Measurements from ENCODE around the gene SPTBN1. TPM values are rescaled to one million over a fixed set of nuclear protein-coding genes. Genes with fewer than 3 reads are reported as not detected.

Gene SPTBN1
- total RNA-seq, 1 experiment from 2014 or later = 262 TPM

DNA sequence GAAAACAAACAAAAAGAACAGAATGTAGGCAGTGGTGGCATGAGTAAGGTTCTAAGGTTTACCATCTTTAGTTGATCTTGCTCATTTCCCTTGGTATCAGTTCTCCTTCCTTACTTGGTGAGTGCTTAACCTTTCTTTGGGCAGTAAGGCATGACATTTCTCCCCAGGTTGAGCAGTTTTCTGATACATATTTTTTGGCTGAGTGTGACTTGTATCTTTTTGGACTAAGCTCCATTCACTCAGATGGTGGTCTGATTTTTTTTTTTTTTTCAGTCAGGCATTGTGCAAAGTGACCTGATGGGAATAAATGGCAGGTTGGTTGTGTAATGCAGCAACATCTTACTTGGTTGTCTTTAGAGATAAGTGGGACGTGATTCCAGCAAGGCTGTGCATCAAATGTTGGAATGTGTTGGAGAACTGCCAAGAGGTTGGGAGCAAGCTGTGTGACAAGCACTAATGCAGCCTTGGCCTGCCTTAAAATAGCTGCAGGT is 15.1 kb downstream of the SPTBN1 start:
- Histone ChIP-seq H3F3A (ENCODE audit: insufficient read depth, low read depth) (no peaks in the 10 kb centered on the region), H3K4me3 (no peak overlapping the region), H3K4me1 (replicated peaks; ENCODE audit: insufficient read depth) (no peaks in the 10 kb centered on the region), H3K4me2 (no peak overlapping the region), H3K9me3 (ENCODE audit: insufficient read depth, low read depth) (no peaks in the 10 kb centered on the region), H4K20me1 (ENCODE audit: insufficient read depth) (no peaks in the 10 kb centered on the region), H3K27ac (no peak overlapping the region), H3K9me2 (ENCODE audit: insufficient read depth) (no peaks in the 10 kb centered on the region; the same call in 1 of the 2 replicates), H3K36me3 (ENCODE audit: low read depth) (no peaks in the 10 kb centered on the region), H3K27me3 (ENCODE audit: insufficient read depth, low read depth) (no peaks in the 10 kb centered on the region), H3K79me2 (ENCODE audit: low read depth) (no peaks in the 10 kb centered on the region), H2AFZ (no peak overlapping the region)
- peak; percentile 42 to 57 for DNase-seq
- TF ChIP-seq EZH2 (IDR thresholded peaks at IDR 0.05; ENCODE audit: low read depth) = no peak
- TF ChIP-seq, protein P1, sequence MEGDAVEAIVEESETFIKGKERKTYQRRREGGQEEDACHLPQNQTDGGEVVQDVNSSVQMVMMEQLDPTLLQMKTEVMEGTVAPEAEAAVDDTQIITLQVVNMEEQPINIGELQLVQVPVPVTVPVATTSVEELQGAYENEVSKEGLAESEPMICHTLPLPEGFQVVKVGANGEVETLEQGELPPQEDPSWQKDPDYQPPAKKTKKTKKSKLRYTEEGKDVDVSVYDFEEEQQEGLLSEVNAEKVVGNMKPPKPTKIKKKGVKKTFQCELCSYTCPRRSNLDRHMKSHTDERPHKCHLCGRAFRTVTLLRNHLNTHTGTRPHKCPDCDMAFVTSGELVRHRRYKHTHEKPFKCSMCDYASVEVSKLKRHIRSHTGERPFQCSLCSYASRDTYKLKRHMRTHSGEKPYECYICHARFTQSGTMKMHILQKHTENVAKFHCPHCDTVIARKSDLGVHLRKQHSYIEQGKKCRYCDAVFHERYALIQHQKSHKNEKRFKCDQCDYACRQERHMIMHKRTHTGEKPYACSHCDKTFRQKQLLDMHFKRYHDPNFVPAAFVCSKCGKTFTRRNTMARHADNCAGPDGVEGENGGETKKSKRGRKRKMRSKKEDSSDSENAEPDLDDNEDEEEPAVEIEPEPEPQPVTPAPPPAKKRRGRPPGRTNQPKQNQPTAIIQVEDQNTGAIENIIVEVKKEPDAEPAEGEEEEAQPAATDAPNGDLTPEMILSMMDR (conservative IDR thresholded peaks at IDR 0.05) = no peak
- intact Hi-C loops (cut with micrococcal nuclease; ENCODE audit: unreplicated experiment) = loop anchor here (1.0 kb wide), 1 partner anchor 12 kb away; no protein-coding TSS in a partner anchor
- ChIA-PET CTCF (interaction anchor here (0.6 to 0.8 kb wide), 6 partner anchors 51 to 494 kb away, joined by 3 to 12 read pairs (median 6); no protein-coding TSS in a partner anchor), POLR2A (ENCODE audit: unreplicated experiment) (interaction anchor here (0.7 kb wide), 1 partner anchor 579 kb away, joined by 17 read pairs; the partner anchor contains the start of gene RTN4)
- BruUV-seq (replicated peaks) = no TSS peak

DNA sequence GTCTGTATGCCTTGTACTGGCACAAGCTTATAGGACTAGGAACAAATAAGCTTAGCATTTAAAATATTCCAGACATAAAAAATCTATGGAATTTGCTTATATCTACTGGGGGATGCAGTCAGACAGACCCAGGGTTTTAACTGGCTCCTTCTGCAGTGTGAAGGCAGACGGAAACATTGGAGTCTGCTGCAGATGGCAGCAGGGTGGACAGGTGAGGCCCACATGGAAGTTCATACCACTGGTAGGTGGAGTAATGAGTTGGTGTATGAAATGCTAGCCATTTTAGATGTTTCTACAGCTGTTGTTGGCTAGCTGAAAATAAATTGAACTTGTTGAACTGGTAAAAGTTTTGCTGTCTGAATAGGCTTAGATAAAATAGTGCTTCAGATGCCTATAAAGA is 17.7 kb downstream of the SPTBN1 start:
- H3K27me3 ChIP-seq (ENCODE audit: insufficient read depth, low read depth) = no peaks in the 10 kb centered on the region
- H3K9me3 ChIP-seq (ENCODE audit: insufficient read depth, low read depth) = no peaks in the 10 kb centered on the region
- no peaks in the 10 kb centered on the region for H4K20me1 ChIP-seq (ENCODE audit: insufficient read depth)
- H3K27ac ChIP-seq = no peak overlapping the region
- intact Hi-C loops (cut with micrococcal nuclease; ENCODE audit: unreplicated experiment) = no loop called here
- no peak for DNase-seq
- H3K36me3 ChIP-seq (ENCODE audit: low read depth) = no peaks in the 10 kb centered on the region
- no peak overlapping the region for H3K4me2 ChIP-seq
- POLR2A ChIA-PET (ENCODE audit: unreplicated experiment) = no interaction called here
- H3F3A ChIP-seq (ENCODE audit: insufficient read depth, low read depth) = no peaks in the 10 kb centered on the region
- no peak overlapping the region for H2AFZ ChIP-seq
- no peaks in the 10 kb centered on the region; the same call in 1 of the 2 replicates for H3K9me2 ChIP-seq (ENCODE audit: insufficient read depth)
- no peaks in the 10 kb centered on the region for H3K4me1 ChIP-seq (replicated peaks; ENCODE audit: insufficient read depth)
- TF ChIP-seq EZH2 (IDR thresholded peaks at IDR 0.05; ENCODE audit: low read depth) = no peak
- TF ChIP-seq, protein P1 (conservative IDR thresholded peaks at IDR 0.05) = no peak
- CTCF ChIA-PET = no interaction called here
- no peak overlapping the region for H3K4me3 ChIP-seq
- H3K79me2 ChIP-seq (ENCODE audit: low read depth) = no peaks in the 10 kb centered on the region
- no TSS peak for BruUV-seq (replicated peaks)

DNA sequence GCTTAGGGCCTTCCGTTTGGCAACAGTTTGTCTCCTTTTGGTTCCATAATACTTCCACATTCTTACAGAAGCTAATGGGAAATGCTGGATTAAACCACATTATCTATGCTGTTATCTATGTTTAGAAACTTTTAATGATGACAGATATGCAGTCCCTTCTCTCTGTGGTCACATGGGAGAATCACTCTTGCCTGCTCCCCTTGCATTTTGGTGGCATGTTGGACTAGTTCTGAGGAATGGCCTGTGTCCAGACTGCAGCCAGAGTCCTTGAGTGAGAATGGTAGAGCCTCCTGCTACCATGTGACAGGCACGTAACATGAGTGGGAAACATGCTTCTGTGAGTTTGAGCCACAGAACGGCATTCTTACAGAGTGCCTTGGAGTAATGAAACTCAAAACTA is 19.2 kb downstream of the SPTBN1 start:
- H2AFZ ChIP-seq = no peak overlapping the region
- H3K27ac ChIP-seq = no peak overlapping the region
- no peaks in the 10 kb centered on the region for H3K27me3 ChIP-seq (ENCODE audit: insufficient read depth, low read depth)
- H3K4me2 ChIP-seq = no peak overlapping the region
- H3K79me2 ChIP-seq (ENCODE audit: low read depth) = no peaks in the 10 kb centered on the region
- no peak for TF ChIP-seq EZH2 (IDR thresholded peaks at IDR 0.05; ENCODE audit: low read depth)
- TF ChIP-seq, protein P1 (conservative IDR thresholded peaks at IDR 0.05) = no peak
- 0 out of 2 replicates have a peak, but pooled peaks cover 8% of the 10 kb centered on the region for H3K9me3 ChIP-seq (ENCODE audit: insufficient read depth, low read depth)
- intact Hi-C loops (cut with micrococcal nuclease; ENCODE audit: unreplicated experiment) = no loop called here
- no peaks in the 10 kb centered on the region for H4K20me1 ChIP-seq (ENCODE audit: insufficient read depth)
- CTCF ChIA-PET = no interaction called here
- no peaks in the 10 kb centered on the region for H3F3A ChIP-seq (ENCODE audit: insufficient read depth, low read depth)
- H3K36me3 ChIP-seq (ENCODE audit: low read depth) = no peaks in the 10 kb centered on the region
- BruUV-seq (replicated peaks) = no TSS peak
- DNase-seq = no peak
- H3K4me3 ChIP-seq = no peak overlapping the region
- no peaks in the 10 kb centered on the region; the same call in 1 of the 2 replicates for H3K9me2 ChIP-seq (ENCODE audit: insufficient read depth)
- POLR2A ChIA-PET (ENCODE audit: unreplicated experiment) = no interaction called here
- peaks cover 10% of the 10 kb centered on the region; the same call in 1 of the 2 replicates for H3K4me1 ChIP-seq (replicated peaks; ENCODE audit: insufficient read depth)

All from PC-9 (cell line).